GM19023 (cell line): ENCODE measurements around the gene CLEC18A.
"Not testable (repeated sequence)": the region's sequence is repeated elsewhere in the genome, so short reads cannot be mapped to it uniquely, and the experiment has no call there.

Experiments used
- ATAC-seq: cut with Tn5 transposase; IDR thresholded peaks from one replicate; pipeline ENCODE4 v1.9.1; 2021; ENCODE audit warnings: mild to moderate bottlenecking, moderate library complexity; ENCODE audit not compliant: unreplicated experiment

CLEC18A gene

DNA sequence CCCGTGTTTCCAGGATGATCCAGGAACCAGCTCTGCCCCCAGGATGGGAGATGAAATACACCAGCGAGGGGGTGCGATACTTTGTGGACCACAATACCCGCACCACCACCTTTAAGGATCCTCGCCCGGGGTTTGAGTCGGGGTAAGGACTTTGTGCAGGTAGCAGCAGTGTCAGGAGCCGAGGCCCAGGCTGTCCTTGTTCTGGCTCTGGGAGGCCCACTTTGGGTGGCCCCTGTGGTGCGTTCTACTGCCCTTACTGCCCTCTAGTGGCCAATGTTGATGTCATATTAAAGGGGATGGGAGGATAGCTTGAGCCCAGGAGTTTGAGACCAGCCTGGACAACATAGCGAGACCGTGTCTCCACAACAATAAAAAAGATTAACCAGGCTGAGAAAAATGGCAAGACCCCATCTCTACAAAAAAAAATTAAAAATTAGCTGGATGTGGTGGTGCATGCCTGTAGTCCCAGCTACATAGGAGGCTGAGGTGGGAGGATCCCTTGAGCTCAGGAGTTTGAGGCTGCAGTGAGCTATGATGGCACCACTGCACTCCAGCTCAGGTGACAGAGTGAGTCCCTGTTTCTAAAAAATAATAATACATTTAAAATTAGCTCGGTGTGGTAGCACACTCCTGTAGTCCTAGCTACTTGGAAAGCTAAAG lies 20.9 kb upstream of the CLEC18A start:
- ATAC-seq: no peak

DNA sequence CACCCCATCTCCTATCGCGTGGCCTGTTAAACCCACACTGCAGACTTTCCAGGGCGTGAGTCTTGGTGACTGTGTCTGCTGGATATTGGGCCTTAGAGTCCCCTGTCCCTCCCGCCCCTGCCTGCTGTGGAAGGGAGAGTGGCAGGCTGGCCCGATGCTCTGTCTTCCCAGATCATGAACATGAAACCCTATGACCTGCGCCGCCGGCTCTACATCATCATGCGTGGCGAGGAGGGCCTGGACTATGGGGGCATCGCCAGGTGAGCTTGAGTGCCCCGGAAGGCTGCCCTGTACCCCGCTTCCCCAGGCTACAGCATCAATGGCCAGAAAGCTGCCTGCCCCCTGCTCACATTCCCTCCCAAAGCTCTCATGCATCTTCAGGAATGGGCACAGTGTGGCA lies 19.5 kb upstream of the CLEC18A start:
- no peak for ATAC-seq

DNA sequence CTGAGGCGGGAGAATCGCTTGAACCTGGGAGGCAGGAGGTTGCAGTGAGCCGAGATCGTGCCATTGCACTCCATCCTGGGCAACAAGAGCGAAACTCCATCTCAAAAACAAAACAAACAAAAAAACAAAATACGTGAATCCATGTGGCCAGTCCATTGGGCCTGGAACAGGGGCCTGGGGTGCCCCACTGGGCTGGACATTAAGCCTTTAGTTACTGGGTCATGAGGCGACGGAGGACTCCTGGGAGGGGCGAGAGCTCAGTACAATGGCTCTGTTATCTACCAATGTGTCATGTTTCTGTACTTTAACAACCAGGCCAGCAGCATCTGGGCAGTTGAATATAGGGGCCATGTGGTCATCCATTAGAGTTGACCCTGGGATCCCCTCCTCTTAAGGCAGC lies 18.9 kb upstream of the CLEC18A start:
- ATAC-seq: no peak

DNA sequence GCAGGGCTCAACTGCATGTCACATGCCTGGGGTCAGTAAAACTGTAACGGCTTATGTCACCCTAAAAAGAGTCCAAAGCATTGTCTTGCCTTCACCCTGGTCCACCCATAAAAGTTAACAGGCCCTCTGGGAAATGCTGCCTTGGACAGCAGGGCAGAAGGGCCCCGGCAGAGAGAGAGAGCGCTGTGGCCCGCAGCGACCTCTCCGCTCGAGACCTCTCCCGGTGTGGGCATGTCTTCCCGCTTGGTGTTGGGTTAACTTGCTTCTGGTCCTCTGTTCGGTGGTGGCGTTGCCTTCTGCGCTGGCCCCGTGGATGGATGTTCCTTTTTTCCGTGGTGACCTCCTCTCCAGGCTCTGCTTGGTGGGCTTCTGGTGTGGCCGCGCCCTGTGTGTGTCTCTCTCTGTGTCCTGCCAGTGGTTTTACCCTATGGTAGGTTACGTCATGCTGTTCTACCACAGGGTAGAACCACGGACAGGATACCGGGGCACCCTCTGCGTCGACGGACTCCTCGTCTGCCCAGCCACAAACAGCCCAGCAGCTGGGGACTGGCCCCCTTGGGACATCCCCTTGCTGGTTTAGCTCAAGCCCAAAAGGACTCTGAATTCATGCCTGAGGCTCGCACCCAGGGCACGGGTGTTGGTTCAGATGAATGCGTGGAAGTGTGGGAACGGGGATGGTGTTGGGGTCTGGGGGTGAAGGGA lies 18.3 kb upstream of the CLEC18A start:
- no peak for ATAC-seq

DNA sequence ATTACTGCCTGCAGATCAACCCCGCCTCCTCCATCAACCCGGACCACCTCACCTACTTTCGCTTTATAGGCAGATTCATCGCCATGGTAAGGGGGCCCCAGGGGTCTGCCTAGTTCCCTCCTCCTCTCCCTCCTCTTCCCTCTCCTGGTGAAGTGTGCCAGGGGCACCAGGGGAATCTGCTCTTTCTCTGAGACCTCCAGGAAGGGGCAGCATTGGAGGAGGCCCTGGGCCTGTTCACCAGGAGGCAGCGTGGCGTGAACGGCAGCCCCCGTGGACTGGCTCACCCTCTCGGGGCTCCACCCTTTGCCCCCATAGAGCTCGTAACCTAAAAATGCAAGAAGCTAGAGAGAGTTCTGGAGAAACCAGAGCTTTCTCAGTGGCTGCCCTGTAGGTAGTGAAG lies 17.1 kb upstream of the CLEC18A start:
- no peak for ATAC-seq

DNA sequence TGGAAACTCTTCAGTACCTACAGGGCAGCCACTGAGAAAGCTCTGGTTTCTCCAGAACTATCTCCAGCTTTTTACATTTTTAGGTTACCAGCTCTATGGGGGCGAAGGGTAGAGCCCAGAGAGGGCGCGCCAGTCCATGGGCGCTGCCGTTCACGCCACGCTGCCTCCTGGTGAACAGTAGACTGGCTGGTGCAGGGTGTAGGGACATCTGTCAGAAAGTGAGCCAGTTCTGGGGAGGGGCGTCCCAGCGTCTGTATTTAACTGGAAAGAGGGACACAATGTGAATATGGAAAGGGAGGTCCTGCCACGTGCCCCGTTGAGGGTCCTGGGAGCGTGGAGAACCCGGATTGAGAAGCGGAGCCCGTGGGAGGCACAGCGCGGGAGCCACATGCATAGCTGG lies 16.4 kb upstream of the CLEC18A start:
- ATAC-seq: no peak

DNA sequence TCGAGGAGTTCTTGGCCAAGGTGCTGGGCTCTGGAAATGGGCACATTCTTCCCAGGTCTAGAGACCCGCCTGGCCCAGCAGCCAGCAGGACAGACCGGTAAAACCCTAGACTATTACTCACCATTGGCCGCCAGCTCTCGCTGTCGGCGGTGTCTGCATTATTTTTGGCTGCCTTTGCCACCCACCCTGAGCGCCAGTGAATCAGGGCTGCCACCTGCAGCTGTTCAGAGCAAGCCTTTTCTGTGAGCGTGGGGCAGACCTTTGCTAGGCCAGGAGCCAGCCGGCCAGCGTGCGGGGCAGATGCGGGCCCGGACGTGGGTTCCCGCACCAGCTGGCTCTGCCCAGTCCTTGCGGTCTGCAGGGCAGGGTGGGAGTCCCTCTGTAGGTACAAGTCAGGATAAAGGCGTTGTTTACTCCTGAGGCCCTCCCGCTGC lies 15.8 kb upstream of the CLEC18A start:
- ATAC-seq: no peak

DNA sequence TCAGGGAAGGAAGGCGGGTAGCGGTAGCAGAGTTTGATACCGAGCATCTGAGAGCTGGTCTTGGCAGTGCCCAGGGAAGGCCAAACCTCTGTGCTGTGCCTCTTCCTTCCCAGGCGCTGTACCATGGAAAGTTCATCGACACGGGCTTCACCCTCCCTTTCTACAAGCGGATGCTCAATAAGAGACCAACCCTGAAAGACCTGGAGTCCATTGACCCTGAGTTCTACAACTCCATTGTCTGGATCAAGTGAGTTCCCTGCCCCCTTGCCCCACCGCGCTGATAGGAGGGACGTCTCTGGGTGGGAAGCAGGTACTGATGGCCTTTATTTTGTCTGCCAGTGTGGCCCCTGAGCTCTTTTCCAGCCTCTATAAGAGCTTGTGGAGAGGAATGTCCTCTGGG lies 15.4 kb upstream of the CLEC18A start:
- no peak for ATAC-seq

DNA sequence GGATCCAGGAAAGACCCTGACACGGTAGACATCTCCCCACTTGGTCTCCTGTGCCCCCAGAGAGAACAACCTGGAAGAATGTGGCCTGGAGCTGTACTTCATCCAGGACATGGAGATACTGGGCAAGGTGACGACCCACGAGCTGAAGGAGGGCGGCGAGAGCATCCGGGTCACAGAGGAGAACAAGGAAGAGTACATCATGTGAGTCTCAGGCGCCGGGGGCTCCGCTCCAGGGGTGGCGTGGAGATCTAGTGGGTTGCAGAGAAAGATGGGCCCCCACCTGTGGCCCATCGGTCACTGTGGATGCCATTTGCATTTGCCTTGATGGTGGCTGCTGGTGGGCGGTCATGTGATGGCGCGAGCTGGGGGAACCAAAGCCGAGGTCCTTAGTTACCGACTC lies 14.9 kb upstream of the CLEC18A start:
- ATAC-seq: no peak

DNA sequence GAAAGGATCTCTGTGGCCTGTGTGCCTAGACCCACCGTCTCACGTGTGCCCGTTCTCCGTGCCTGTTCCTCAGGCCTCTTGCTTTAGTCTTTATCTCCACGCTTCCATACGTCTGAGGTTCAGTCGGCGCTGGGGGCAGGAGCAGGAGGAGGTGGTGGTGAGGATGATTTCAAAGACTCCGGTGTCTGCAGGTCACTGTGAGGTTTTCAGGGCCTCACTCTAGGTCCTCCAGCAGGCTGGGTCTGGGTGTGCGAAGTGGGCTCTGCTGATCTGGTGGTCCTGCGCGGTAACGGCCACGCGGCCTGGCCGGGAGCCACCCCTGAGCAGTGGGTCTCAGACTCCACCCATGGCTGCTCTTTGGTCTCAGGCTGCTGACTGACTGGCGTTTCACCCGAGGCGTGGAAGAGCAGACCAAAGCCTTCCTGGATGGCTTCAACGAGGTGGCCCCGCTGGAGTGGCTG lies 14.4 kb upstream of the CLEC18A start:
- ATAC-seq: no peak

DNA sequence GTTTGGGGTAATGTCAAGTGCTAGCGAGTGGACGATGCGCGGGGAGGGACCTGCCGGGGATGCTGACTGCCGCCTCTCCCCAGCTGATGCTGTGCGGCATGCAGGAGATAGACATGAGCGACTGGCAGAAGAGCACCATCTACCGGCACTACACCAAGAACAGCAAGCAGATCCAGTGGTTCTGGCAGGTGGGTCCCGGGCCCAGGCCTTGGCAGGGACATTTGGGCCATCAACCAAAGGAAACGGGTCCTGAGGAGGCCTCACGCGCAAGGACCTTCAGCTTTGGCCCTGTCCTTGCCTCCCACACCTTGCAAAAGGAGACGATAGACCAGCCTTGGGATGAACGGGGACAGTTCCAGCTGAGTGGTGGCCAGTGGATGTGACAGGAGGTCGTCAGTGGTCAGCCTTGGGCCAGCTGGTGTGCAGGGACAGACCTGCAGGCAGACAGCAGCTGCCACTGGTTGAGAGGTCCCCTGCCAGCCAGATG lies 13.6 kb upstream of the CLEC18A start:
- ATAC-seq: no peak

DNA sequence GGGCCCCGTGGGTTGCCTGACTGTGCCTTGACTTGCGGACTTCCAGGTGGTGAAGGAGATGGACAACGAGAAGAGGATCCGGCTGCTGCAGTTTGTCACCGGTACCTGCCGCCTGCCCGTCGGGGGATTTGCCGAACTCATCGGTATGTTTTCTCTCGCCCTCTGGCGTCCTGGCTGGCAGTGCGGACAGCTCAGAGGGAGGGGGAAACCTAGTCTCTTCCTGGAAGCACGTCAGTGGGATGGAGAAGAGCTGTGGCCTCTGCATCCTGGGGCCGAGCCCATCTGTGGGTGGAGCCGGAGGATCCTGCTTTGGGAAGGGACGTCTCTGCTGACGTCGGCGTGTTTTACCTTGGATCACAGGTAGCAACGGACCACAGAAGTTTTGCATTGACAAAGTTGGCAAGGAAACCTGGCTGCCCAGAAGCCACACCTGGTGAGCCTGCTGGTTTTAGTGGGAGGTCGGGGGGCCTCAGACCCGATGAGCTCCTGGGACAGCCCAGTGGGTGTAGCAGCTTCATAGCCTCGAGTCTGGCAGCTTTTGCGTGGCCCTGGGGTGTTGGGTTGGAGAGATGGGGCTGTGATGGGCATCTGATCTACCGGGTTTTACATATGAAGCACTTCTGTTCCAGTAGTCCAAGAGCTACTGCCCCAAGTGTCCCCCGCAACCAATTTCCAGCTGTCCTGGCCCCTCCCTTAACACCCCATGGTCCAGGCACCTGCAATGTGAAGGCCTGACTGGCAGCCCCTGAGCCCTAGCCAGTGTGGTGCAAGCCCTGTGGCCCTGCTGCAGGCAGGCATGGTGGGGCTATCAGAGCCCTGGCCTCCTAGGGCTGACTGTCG lies 11.9 kb upstream of the CLEC18A start:
- no peak for ATAC-seq

DNA sequence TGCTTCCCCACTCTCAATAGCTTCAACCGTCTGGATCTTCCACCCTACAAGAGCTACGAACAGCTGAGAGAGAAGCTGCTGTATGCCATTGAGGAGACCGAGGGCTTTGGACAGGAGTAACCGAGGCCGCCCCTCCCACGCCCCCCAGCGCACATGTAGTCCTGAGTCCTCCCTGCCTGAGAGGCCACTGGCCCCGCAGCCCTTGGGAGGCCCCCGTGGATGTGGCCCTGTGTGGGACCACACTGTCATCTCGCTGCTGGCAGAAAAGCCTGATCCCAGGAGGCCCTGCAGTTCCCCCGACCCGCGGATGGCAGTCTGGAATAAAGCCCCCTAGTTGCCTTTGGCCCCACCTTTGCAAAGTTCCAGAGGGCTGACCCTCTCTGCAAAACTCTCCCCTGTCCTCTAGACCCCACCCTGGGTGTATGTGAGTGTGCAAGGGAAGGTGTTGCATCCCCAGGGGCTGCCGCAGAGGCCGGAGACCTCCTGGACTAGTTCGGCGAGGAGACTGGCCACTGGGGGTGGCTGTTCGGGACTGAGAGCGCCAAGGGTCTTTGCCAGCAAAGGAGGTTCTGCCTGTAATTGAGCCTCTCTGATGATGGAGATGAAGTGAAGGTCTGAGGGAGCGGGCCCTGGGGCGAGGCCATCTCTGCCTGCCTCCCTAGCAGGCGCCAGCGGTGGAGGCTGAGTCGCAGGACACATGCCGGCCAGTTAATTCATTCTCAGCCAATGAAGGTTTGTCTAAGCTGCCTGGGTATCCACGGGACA lies 11.1 kb upstream of the CLEC18A start:
- no peak for ATAC-seq

DNA sequence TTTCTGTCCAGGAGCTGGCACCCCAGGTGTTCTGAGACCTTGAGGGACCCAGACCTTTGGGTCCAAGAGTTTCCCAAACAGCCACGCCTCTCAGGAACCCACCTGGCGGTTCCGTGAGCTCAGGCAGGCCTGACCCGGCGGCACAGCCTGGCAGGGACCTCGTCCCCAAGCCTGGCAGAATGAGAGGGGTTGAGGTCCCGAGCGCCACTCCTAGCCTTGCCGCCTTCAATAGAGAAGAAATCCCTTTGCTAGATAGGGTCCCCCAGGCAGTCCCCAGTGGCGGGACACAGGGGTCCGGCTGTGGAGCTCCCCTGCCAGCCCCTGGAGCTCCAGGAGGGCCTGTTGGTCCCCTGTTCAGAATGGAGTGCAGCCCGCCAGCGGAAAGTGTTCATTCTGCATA lies 10.5 kb upstream of the CLEC18A start:
- ATAC-seq: no peak

DNA sequence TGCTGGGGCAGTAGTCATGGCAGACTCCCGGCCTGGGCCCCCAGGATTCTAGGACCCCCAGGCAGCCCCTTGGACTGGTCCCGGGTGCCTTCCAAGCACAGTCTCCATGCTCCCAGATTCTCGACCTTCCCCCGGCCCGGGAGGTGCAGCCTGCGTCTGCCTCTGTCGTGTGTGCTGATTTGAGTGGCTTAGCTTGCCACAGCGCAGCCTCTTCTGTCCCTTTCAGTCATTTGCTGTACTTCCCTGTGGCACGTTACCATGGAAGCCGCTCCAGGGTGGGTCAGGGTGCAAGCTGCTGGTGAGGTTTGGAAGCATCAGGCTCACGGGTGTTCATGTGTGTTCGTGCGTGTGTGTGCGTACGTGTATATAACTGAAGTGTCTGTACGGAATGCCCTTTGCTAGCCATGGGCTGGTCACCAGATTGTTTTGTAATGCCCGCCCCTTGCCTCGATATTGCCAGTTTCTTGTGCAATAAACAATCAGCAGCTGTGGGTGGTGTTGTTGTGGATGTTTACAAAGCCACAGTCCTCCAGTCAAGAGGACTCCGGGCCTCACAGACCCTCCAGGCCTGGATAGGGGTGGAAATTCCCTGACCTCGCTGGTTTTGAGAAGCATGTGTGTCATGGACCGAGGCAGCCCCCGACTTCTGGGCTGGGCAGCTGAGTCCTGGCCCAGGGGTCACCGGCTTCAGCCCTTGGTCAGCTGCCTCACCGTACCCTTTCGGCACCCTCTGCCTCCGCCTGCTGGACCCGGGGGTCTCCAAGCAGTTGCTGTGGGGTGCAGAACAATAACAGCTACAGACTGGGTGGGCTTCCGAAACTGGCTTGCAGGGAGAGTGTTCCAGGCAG lies 9.7 kb upstream of the CLEC18A start:
- no peak for ATAC-seq

DNA sequence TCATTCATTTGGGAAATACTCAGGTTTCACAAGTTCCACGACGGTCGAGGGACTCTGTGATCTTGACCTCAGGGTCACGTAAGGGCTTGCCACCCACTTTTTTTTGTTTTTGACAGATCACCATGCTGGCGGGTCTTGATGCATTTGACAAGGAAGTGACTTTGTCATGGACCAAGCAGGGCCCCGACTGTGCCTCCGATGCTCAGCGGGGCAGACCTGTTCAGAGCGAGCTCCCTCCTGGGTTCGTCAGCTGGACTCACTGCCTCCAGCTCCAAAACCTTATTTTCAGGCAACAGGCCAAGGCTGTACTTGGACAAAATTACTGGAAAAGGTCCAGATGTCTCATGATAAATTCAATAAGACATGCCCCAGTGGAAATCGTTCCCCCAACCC lies 9.0 kb upstream of the CLEC18A start:
- no peak for ATAC-seq

DNA sequence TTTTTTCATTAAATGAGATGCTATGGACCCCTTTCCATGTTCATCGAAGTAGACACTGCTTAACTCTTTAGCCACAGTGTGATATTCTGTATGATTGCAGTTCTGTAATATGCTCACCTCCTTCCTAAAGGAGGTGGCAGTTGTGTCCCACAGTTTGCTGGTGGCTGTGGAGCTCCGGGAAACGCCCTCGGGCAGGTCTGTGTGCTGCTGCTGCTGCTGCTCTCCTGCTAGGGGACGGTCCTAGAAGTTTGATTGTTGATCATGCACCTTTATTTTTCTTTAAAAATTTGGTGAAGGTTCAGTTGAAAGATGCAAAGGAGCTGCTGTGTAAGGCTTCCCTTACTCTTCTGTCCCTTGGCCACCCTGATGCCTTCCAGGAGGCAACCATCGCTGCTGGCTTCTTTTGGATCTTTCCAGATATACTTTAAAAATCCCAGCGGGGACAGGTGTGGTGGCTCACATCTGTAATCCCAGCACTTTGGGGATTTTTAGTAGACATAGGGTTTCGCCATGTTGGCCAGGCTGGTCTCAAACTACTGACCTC lies 8.4 kb upstream of the CLEC18A start:
- ATAC-seq: no peak

DNA sequence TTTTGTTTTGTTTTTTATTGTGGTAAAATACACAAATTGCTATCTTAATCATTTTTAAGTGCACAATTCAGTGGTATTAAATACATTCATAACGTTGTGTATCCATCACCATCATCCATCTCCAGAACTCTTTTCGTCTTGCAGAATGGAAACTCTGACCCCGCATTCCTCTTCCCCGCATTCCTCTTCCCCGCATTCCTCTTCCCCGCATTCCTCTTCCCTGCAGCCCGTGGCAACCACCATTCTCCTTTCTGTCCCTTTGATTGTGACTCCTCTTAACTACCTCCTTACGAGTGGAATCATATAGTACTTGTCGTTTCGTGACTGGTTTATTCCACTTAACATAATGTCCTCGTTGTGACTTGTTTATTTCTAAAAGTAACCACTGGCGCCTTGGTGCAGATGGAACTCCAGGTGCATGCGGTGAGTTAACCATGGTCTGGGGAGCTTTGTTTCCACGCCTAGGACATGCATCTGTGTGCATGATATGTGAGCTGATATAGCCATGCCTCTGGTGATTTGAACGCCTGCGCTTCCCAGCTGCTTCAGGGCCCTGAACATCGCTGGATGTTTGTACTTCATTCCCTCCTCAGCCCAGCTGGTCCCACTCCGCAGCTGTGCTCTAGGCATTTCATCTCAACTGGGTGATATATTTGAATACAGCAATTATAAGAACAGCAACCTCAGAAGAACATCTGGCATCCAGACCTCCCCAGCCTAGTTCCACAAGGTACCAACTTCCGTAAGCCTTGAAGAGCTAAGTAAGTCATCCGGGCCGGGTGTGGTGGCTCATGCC lies 7.7 kb upstream of the CLEC18A start:
- not testable (repeated sequence) for ATAC-seq

DNA sequence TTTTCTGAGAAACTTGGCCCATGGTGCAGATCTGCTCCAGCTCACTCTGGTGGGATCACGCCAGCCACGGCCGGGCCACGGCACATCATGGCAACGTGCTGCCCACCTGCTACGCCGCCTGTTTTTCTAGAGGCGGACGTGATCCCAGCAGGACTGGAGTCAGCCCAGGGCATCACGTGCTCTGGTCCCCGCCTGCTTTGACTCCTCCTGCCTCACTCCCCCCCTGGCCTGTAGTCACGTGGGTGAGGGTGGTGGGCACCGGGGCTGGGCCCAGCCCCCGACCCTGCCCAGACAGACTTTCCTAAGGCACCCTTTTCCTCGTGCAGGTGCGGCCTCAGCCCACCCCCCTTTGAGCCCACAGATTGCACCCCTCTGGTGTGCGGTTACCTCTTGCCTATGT lies 723 bp upstream of the CLEC18A start:
- not testable (repeated sequence) for ATAC-seq
